Pulmonary artery endothelial cell (primary cell): ENCODE results near the gene PIGT. TPM values are rescaled to one million over a fixed set of nuclear protein-coding genes. Genes with fewer than 3 reads are reported as not detected.

Source experiments
- DNase-seq: peaks from one replicate; pipeline ENCODE4 v3.0.0-alpha.2; 2011; ENCODE audit warnings: low read depth, low spot score
- total RNA-seq: library from RNA; depleted of rRNA; stranded (reverse); fragments of >200 nt; gene quantifications from 2 replicates; pipeline ENCODE4 v1.2.3, GENCODE V29; 2014

The PIGT gene
- total RNA-seq, 1 donor from 2014 or later, result 22.8 TPM

- no peak for DNase-seq
Observed at GRCh38 chr20:45427236-45428149, 11.6 kb downstream of the PIGT start.

- DNase-seq, result no peak
Observed at GRCh38 chr20:45429618-45430017, 13.7 kb downstream of the PIGT start.

GRCh38 chr20:45432294-45432693 is 16.4 kb downstream of the PIGT start:
- no peak for DNase-seq

GRCh38 chr20:45433316-45433715 is 17.4 kb downstream of the PIGT start:
- no peak for DNase-seq

GRCh38 chr20:45433976-45434375 is 18.0 kb downstream of the PIGT start:
- no peak for DNase-seq

- peak; percentile 43 for DNase-seq
Observed at GRCh38 chr20:45436732-45437485, 21.0 kb downstream of the PIGT start.

- DNase-seq, result no peak
Observed at GRCh38 chr20:45440424-45440823, 24.5 kb downstream of the PIGT start.

- DNase-seq, result no peak
Observed at GRCh38 chr20:45440891-45441685, 25.1 kb downstream of the PIGT start.

- DNase-seq, result no peak
Observed at GRCh38 chr20:45441746-45442145, 25.8 kb downstream of the PIGT start.

GRCh38 chr20:45444050-45444449 is 28.1 kb downstream of the PIGT start:
- no peak for DNase-seq

GRCh38 chr20:45445805-45446562 is 30.0 kb downstream of the PIGT start:
- no peak for DNase-seq

GRCh38 chr20:45448270-45448669 is 32.3 kb downstream of the PIGT start:
- no peak for DNase-seq

- DNase-seq, result no peak
Observed at GRCh38 chr20:45449528-45449927, 33.6 kb downstream of the PIGT start.

GRCh38 chr20:45450097-45450818 is 34.3 kb downstream of the PIGT start:
- DNase-seq, result no peak

GRCh38 chr20:45452238-45452637 is 36.3 kb downstream of the PIGT start:
- DNase-seq, result no peak

GRCh38 chr20:45452772-45453691 is 37.1 kb downstream of the PIGT start:
- no peak for DNase-seq

GRCh38 chr20:45456632-45457031 is 40.7 kb downstream of the PIGT start:
- no peak for DNase-seq

- DNase-seq, result no peak
Observed at GRCh38 chr20:45459606-45460005, 43.7 kb downstream of the PIGT start.

- no peak for DNase-seq
Observed at GRCh38 chr20:45461225-45461624, 45.3 kb downstream of the PIGT start.
